Measurements from ENCODE around the gene INPP5D.
A peak's percentile ranks its signal among the peaks of the same experiment; 100 is the strongest.

Gene INPP5D

GRCh38 chr2:233124421-233125080 is 64.4 kb downstream of the INPP5D start:
- no peak for DNase-seq (ENCODE audit: low read depth, low spot score)
- no peak overlapping the region for H3K4me3 ChIP-seq (ENCODE audit: low read length)

DNA sequence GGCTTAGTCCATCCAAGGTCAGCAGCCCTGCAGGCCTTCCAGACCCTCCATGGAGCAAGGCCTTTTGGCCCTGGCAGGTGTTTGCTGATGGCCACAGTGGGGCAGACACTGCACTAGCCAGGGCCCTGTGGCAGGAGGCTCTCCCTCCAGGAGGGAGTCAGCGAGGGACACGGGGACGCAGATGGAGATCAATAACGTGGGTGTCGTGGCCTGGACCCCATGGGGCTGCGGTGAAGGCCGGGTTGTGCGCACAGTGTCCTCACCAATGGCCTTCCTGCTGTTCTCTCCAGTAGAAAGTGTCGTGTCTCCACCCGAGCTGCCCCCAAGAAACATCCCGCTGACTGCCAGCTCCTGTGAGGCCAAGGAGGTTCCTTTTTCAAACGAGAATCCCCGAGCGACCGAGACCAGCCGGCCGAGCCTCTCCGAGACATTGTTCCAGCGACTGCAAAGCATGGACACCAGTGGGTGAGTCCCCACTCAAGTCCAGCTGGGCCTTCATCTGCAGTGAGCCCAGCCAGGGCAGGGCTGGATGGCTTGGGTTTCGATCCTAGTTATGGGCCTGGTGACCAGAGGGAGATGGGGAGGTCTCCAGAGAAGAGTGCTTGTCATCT is 65.4 kb downstream of the INPP5D start:
- no peak overlapping the region for H3K4me3 ChIP-seq (ENCODE audit: low read length)
- no peak for DNase-seq (ENCODE audit: low read depth, low spot score)

- no peak for DNase-seq (ENCODE audit: low read depth, low spot score)
- no peak overlapping the region for H3K4me3 ChIP-seq (ENCODE audit: low read length)
Observed at GRCh38 chr2:233129351-233129978, 69.3 kb downstream of the INPP5D start.

DNA sequence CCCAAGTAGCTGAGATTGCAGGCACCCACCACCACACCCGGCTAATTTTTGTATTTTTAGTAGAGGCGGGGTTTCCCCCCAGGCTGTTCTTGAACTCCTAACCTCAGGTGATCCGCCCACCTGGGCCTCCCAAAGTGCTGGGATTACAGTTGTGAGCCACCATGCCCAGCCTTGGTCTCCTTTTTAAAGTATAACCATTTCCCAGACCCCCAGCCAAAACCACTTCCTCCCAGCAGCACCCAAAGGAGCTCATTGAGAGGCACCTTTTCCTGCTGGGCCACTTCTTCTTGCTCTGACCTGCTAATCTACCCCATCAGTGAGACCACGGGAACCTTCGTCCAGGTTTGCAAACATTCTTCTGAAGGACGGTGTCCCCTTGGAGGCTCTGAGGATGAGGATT is 69.9 kb downstream of the INPP5D start:
- H3K4me3 ChIP-seq (ENCODE audit: low read length), result no peak overlapping the region
- DNase-seq (ENCODE audit: low read depth, low spot score), result no peak

DNA sequence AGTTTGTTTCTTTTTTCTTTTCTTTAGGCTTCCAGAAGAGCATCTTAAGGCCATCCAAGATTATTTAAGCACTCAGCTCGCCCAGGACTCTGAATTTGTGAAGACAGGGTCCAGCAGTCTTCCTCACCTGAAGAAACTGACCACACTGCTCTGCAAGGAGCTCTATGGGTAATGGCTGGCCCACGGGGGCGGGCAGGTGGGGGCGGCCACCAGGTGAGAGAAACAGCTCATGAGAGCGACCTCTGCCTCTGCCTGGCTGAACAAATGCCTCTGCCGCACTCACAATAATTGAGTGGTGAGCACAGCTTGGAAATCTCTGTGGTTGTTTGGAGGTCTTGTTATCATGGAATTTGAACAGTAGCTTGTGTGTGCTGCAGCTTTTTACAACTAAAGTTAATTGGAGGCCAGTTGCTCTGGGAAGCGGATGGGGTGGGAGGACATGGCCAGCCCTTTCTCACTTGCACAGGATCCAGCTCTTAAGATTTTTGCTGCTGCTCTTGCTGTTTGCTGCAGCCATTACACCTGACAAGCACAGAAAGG is 70.4 kb downstream of the INPP5D start:
- DNase-seq (ENCODE audit: low read depth, low spot score), result no peak
- H3K4me3 ChIP-seq (ENCODE audit: low read length), result no peak overlapping the region

DNA sequence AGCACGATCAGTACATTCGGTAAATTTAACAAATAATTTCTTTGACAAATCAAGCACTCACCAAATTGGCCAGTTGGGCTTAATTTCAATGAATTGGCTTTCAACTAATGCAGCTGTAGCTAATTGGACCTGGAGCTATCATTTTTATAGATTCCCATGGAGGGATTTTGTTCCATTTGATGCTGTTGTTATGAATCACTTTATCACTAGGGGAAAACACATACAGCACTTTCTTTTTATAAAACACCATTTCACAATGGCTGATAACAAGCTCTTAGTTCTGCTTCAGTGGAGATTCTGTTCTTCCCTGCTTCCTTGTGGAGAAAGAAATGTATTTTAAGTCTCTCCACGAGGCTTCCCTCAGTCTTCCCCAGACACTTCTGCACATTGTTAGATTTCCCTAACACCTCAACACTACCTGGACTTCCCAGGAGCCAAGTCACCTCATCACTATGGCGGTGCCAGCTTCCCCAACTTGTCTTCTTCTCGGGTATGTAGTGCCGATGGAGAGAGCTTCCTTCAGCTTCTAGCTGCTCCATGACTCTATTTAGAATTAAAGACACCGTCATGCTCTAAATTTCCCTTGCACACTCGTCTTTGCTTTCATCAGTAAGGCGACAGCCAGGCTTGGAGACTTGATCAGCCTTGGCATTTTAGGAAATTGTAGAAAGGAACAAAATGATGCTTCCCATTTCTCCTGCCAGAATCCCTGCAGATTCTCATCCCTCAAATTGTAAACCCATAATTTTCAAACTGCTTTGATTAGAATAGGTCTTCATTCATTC is 72.0 kb downstream of the INPP5D start:
- DNase-seq (ENCODE audit: low read depth, low spot score), result no peak
- H3K4me3 ChIP-seq (ENCODE audit: low read length), result no peak overlapping the region

- DNase-seq (ENCODE audit: low read depth, low spot score), result no peak
- H3K4me3 ChIP-seq (ENCODE audit: low read length), result no peak overlapping the region
Observed at GRCh38 chr2:233133239-233133638, 73.1 kb downstream of the INPP5D start.

DNA sequence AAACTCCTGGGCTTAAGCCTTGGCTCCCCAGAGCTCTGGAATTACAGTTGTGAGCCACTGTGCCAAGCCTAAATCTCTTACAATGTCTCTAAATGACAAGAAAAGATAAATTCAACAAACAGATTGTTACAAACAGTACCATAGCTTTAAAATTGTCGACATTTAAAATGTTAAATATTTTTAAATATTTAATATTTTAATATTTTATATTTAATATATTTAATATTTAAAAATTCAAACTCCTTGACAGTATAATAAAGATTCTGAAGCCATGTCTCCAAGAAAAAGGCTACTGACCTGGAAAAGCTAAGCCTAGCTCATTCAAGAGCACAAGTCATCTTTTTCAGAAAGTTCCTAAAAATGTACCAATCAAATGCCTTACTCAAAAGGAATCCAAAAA is 75.3 kb downstream of the INPP5D start:
- H3K4me3 ChIP-seq (ENCODE audit: low read length), result no peak overlapping the region
- no peak for DNase-seq (ENCODE audit: low read depth, low spot score)

DNA sequence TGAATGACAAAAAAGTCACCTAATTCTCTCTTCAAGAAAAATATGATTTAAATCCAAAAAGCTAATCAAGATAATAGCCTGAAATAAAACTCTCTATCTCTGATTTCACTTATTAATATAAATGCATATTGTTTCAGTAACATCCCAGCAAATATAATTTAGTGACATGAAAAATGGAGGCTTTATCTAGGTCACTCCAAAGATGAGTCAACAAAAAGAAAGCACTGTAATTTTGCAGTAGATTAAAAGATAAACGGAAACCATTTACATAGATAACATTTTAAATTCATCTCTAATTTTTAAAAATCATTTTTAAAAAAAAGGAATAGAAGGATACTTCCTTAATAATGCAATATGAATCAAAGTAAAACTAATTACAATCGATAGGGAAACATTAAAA is 76.9 kb downstream of the INPP5D start:
- H3K4me3 ChIP-seq (ENCODE audit: low read length), result no peak overlapping the region
- DNase-seq (ENCODE audit: low read depth, low spot score), result no peak

GRCh38 chr2:233140077-233140585 is 80.0 kb downstream of the INPP5D start:
- no peak for DNase-seq (ENCODE audit: low read depth, low spot score)
- no peak overlapping the region for H3K4me3 ChIP-seq (ENCODE audit: low read length)

GRCh38 chr2:233140978-233141377 is 80.8 kb downstream of the INPP5D start:
- H3K4me3 ChIP-seq (ENCODE audit: low read length), result no peak overlapping the region

GRCh38 chr2:233141901-233142300 is 81.8 kb downstream of the INPP5D start:
- no peak overlapping the region for H3K4me3 ChIP-seq (ENCODE audit: low read length)
- peak; percentile 61 for DNase-seq (ENCODE audit: low read depth, low spot score)

More at GRCh38 chr2:233140978-233141377, 80.8 kb downstream of the INPP5D start:
- no peak for DNase-seq (ENCODE audit: low read depth, low spot score)

DNA sequence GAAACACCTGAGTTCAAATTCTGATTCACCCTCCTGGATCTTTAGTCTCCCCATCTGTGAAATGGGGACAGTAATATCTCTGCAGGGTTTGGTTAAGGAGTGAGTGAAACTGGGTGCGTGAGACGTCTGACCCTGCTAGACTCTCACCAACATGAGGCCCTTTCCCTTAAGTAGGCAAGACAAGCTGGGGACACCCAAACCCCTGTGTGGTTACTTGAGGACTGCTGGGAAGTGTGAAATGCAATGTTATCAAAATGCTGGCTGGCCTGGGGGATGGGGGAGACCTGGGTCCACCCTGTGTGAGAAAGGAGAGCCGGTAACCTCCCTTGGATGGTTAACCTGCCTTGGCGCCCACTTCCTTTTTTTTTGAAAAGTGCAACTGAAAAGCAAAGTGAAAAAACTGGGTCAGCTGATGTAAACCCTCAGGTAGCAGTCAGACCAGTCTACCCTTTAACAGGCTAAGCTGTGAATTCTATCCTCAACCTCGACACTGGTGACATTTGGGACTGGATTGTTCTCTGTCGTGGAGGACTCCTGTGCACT is 82.3 kb downstream of the INPP5D start:
- peak; percentile 71 for DNase-seq (ENCODE audit: low read depth, low spot score)
- H3K4me3 ChIP-seq (ENCODE audit: low read length), result no peak overlapping the region

GRCh38 chr2:233143700-233144331 is 83.7 kb downstream of the INPP5D start:
- DNase-seq (ENCODE audit: low read depth, low spot score), result no peak
- no peak overlapping the region for H3K4me3 ChIP-seq (ENCODE audit: low read length)

DNA sequence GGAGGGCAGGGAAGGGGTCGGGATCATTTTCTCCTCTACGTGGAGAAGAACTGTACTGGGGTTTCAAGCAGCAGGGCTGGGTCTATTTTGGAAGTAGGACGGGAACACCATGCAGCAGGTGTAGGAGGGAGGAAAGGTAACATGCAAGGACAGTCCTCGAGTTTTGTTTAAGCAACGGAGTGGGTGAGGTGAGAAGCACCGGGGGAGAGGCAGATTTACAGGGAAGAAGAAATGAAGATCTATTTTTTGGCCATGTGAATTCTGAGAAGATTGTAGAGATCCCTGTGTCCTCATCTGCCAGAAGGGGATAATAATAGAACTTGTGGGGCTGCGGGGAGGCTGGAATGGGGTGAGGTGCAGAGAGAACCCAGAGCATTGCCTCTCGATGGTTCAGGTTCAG is 85.6 kb downstream of the INPP5D start:
- no peak for DNase-seq (ENCODE audit: low read depth, low spot score)
- no peak overlapping the region for H3K4me3 ChIP-seq (ENCODE audit: low read length)

- DNase-seq (ENCODE audit: low read depth, low spot score), result no peak
- no peak overlapping the region for H3K4me3 ChIP-seq (ENCODE audit: low read length)
Observed at GRCh38 chr2:233146194-233146593, 86.1 kb downstream of the INPP5D start.

GRCh38 chr2:233147136-233147828 is 87.1 kb downstream of the INPP5D start:
- H3K4me3 ChIP-seq (ENCODE audit: low read length), result no peak overlapping the region
- no peak for DNase-seq (ENCODE audit: low read depth, low spot score)

DNA sequence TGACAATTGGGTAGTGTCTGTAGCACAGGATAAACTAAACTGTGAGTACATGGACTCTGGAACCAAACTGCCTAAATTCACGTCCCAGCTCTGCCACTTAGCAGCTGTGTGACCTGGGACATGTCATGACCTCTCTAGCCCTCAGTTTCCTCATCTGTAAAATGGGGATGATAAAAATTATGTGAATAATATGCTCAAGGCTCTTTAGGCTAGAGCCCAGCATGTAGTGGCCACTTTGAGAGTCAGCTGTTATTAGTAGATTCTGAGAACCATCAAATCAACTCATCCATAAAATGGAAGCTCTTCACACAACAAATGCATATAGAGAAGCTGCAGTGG is 87.7 kb downstream of the INPP5D start:
- no peak overlapping the region for H3K4me3 ChIP-seq (ENCODE audit: low read length)
- no peak for DNase-seq (ENCODE audit: low read depth, low spot score)
